LNCaP clone FGC (cell line): Measurements from ENCODE around the gene HYAL1.
A peak's percentile ranks its signal among the peaks of the same experiment; 100 is the strongest.

Experiments used
- DNase-seq: peaks from one replicate; pipeline ENCODE4 v3.0.0-alpha.2; 2011; ENCODE audit warnings: low read depth
- H3K4me3 ChIP-seq: 2 replicates; pipeline ENCODE4 v1.5.1; 2011; ENCODE audit warnings: mild to moderate bottlenecking, low read depth, low read length, control low read depth
- TF ChIP-seq, protein P1 (sequence below): IDR thresholded peaks from 2 replicates; pipeline ENCODE4 v1.5.1; 2012; ENCODE audit warnings: mild to moderate bottlenecking; ENCODE audit not compliant: control insufficient read depth, insufficient read depth; ENCODE audit errors: extremely low read depth

HYAL1 gene

DNA sequence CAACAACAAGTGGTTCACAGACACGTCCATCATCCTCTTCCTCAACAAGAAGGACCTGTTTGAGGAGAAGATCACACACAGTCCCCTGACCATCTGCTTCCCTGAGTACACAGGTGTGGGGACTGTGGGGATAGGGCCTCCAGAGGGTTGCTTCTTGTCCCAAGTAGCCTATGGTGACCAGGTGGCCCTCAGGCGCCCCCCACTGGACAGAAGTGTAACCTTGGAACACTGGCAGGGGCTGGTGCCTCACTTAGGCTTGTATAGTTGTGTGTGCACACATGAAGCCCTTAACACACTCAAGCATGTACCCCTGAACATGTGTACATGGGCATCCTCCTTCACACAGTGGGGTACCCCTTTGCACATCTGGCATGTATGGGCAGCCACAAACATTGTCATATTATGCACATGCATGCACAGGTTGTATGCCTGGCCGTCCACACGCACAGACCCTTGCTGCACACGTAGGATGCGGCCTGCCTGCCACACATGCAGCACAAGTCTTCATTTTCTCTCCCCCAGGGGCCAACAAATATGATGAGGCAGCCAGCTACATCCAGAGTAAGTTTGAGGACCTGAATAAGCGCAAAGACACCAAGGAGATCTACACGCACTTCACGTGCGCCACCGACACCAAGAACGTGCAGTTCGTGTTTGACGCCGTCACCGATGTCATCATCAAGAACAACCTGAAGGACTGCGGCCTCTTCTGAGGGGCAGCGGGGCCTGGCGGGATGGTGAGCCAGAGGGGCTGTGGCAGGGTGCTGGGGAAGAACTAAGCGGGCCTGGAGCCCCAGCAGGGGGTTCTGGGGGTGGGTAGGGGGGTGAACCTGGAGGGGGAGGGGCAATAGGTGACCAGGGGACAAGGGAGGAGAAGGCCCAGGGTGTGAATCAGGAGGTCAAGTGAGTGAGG, 46.1 kb downstream of the HYAL1 start:
- no peak for DNase-seq
- H3K4me3 ChIP-seq = no peak overlapping the region
- TF ChIP-seq, protein P1, sequence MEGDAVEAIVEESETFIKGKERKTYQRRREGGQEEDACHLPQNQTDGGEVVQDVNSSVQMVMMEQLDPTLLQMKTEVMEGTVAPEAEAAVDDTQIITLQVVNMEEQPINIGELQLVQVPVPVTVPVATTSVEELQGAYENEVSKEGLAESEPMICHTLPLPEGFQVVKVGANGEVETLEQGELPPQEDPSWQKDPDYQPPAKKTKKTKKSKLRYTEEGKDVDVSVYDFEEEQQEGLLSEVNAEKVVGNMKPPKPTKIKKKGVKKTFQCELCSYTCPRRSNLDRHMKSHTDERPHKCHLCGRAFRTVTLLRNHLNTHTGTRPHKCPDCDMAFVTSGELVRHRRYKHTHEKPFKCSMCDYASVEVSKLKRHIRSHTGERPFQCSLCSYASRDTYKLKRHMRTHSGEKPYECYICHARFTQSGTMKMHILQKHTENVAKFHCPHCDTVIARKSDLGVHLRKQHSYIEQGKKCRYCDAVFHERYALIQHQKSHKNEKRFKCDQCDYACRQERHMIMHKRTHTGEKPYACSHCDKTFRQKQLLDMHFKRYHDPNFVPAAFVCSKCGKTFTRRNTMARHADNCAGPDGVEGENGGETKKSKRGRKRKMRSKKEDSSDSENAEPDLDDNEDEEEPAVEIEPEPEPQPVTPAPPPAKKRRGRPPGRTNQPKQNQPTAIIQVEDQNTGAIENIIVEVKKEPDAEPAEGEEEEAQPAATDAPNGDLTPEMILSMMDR = peak; percentile 51

DNA sequence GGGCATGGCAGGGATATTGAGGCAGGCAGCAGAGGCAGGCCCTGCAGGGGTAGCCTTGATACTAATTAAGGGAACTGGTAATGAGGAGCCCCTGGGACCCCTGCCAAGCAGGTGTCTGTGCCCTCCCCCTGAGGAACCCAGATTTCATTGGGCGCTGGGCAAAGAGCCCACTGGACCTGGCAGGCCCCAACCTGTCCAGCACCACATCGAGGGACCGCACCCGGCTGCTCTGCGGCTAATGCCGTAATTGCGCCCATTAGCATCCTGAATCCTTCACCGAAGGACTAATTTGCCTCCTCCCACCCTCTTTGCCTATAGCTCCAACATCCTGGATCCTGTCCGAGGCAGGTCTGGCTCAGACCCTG, 48.1 kb downstream of the HYAL1 start:
- TF ChIP-seq, protein P1 = no peak
- DNase-seq = no peak
- H3K4me3 ChIP-seq = no peak overlapping the region

DNA sequence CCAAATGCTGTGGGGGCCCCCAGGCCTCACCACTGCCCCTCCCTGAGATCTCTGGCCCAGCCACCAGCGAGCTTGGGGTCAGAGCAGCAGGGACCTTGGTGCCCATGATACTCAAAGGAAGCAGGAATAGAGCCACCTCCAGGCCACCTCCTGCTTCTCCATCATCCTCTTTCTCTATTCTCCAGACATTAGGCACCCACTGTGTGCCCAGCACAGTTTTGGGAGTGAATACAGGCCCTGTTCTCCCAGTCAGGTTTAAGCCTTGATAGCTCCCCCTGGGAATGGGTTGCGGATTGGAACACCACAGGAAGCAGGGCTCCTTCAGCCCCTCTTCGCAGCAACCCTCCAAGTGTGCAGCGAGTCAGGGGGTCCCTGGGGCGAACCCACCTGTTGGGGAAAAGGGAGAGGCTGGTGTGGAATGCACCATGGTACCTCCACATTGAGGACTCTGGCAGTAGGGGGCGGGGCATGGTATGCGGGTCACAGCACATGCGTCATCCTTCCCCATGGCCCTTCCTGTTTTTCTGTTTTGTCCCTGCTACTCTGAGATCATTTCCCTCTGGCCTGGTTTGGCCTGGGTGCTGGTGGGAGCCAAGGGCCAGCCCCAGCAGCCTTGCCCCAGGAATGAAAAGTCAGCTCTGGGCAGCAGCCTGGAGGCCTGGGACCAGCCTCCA, 48.7 kb downstream of the HYAL1 start:
- no peak overlapping the region for H3K4me3 ChIP-seq
- TF ChIP-seq, protein P1 = no peak
- DNase-seq = no peak

DNA sequence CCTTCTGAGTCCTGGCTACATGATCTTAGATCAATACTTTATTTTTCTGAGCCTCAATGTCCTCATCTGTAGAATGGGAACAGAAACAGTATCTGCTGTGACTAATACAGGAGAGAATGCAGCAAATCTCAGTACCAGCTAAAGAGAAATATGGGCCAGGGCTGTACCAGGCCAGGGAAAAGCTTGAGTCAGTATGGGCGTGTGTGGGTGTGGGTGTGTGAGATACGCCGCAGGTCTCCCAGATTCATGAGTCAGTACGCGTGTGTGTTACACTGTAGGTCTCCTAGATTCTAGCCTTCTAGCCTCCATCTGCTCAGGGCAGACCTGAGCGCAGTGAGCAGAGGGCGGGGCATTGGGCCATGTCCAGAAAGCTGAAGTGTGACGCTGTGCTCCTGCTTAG, 52.2 kb downstream of the HYAL1 start:
- no peak for DNase-seq
- H3K4me3 ChIP-seq = no peak overlapping the region
- TF ChIP-seq, protein P1 = no peak

DNA sequence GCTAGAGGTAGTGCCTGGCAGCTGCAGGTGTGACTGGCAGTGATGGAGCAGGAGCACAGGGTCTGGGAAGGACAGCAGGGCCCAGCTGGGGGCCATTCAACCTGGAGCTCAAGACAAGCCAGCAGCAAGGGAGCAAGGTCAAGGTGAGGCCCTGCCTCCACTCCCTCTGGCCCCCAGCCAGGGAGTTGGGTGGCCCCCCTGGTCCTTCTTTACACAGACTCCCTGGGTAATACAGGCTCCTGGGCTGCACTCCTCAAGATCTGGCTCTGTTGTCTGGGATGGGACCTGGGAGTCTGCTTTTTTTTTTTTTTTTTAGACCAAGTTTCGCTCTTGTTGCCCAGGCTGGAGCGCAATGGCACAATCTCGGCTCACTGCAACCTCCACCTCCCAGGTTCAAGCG, 52.9 kb downstream of the HYAL1 start:
- no peak for DNase-seq
- TF ChIP-seq, protein P1 = no peak
- no peak overlapping the region for H3K4me3 ChIP-seq
